ENCODE results near the gene RPL13. TPM values are rescaled to one million over a fixed set of nuclear protein-coding genes. Genes with fewer than 3 reads are reported as not detected.

Gene RPL13
- total RNA-seq, 5 donors from 2014 or later (not counting 1 experiment from before 2014, with no cell fraction given): 4,444 to 6,530 (median 5,942) TPM

- Histone ChIP-seq H3K27ac (ENCODE audit: low read length) (no peak overlapping the region), H3K4me1 (ENCODE audit: control insufficient read depth in 1 of 2, extremely low read depth in 1 of 2, insufficient read depth in 2 of 2, low read length in 2 of 2) (peaks cover 0 to under 1% of the 10 kb centered on the region in 2 experiments), H3K4me3 (ENCODE audit: control insufficient read depth in 1 of 2, extremely low read depth in 1 of 2, low read length in 1 of 2) (no peak overlapping the region), H3K27me3 (replicated peaks in 1 of 2; ENCODE audit: control insufficient read depth in 2 of 2, extremely low read depth in 1 of 2, insufficient read depth in 2 of 2, low read length in 1 of 2) (peaks cover 2 to 11% of the 10 kb centered on the region in 2 experiments), H3K9me3 (no peaks in the 10 kb centered on the region), H3K36me3 (ENCODE audit: control insufficient read depth in 2 of 2, extremely low read depth in 1 of 2, insufficient read depth in 1 of 2, low read length in 1 of 2) (no peaks in the 10 kb centered on the region)
- no peak overlapping the region for H3K4me3 Mint-ChIP-seq
- H3K4me1 Mint-ChIP-seq: no peaks in the 10 kb centered on the region
- ATAC-seq (replicated peaks in 1 of 4): no peak
- WGBS (ENCODE audit: insufficient coverage): 97% methylated on average over 28 of the region's 33 CpGs
- H3K9me3 Mint-ChIP-seq: no peaks in the 10 kb centered on the region
- ChIA-PET CTCF (no interaction called here), POLR2A (no interaction called here)
- peaks cover 0 to 8% of the 10 kb centered on the region in 2 donors for H3K27me3 Mint-ChIP-seq
- no peaks in the 10 kb centered on the region for H3K36me3 Mint-ChIP-seq
- no peak for DNase-seq
- no peak overlapping the region for H3K27ac Mint-ChIP-seq
Measured at GRCh38 chr16:89581045-89581695, 20.7 kb downstream of the RPL13 start.

DNA sequence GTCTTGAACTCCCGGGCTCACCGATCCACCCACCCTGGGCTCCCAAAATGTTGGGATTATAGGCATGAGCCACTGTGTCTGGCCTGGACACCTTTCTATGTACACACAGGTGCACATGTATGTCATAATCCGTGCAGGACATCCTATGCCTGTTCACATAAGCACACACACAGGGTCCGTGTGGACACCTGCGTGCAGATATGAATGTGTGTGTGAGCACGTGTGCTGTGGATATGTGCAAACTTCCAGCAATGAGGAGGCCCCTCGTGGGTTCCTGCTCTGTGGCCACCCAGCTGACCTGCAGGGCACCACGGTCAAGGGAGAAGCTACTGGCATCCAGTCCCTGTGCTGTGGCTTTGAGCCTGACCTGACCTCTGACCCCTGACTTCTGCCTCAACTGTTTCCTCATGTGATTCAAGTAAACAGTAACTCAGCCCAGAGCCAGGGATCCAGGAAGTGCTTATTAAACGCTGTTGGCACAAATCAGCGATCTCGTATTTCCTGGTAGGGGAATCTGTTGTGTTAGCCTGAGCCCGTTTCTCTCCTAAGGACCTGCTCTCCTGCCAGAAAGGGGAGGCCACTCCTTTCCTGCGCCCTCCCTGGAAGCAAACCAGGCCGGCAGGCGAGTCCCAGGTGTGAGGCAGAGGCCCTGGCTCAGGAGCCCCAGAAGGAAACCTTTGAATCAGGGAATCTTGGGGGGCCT lies 21.5 kb downstream of the RPL13 start:
- no peaks in the 10 kb centered on the region for H3K36me3 ChIP-seq (ENCODE audit: control insufficient read depth in 2 of 2, extremely low read depth in 1 of 2, insufficient read depth in 1 of 2, low read length in 1 of 2)
- Mint-ChIP-seq H3K4me3 (no peak overlapping the region), H3K27ac (no peak overlapping the region), H3K36me3 (no peaks in the 10 kb centered on the region), H3K4me1 (no peaks in the 10 kb centered on the region), H3K27me3 (peaks cover 0 to 7% of the 10 kb centered on the region in 2 donors), H3K9me3 (no peaks in the 10 kb centered on the region)
- H3K4me3 ChIP-seq (ENCODE audit: control insufficient read depth in 1 of 2, extremely low read depth in 1 of 2, low read length in 1 of 2): no peak overlapping the region
- ChIA-PET CTCF (no interaction called here), POLR2A (no interaction called here)
- H3K27ac ChIP-seq (ENCODE audit: low read length): no peak overlapping the region
- ATAC-seq (replicated peaks in 1 of 4) (no peak), DNase-seq (no peak)
- no peaks in the 10 kb centered on the region for H3K9me3 ChIP-seq
- peaks cover 0 to 7% of the 10 kb centered on the region in 2 experiments for H3K27me3 ChIP-seq (replicated peaks in 1 of 2; ENCODE audit: control insufficient read depth in 2 of 2, extremely low read depth in 1 of 2, insufficient read depth in 2 of 2, low read length in 1 of 2)
- WGBS (ENCODE audit: insufficient coverage): 74% methylated on average over 10 of the region's 15 CpGs
- no peaks in the 10 kb centered on the region for H3K4me1 ChIP-seq (ENCODE audit: control insufficient read depth in 1 of 2, extremely low read depth in 1 of 2, insufficient read depth in 2 of 2, low read length in 2 of 2)

- Histone ChIP-seq H3K27ac (ENCODE audit: low read length) (no peak overlapping the region), H3K36me3 (ENCODE audit: control insufficient read depth in 2 of 2, extremely low read depth in 1 of 2, insufficient read depth in 1 of 2, low read length in 1 of 2) (no peaks in the 10 kb centered on the region), H3K4me3 (ENCODE audit: control insufficient read depth in 1 of 2, extremely low read depth in 1 of 2, low read length in 1 of 2) (no peak overlapping the region), H3K9me3 (no peaks in the 10 kb centered on the region), H3K4me1 (ENCODE audit: control insufficient read depth in 1 of 2, extremely low read depth in 1 of 2, insufficient read depth in 2 of 2, low read length in 2 of 2) (no peaks in the 10 kb centered on the region), H3K27me3 (replicated peaks in 1 of 2; ENCODE audit: control insufficient read depth in 2 of 2, extremely low read depth in 1 of 2, insufficient read depth in 2 of 2, low read length in 1 of 2) (peaks cover 0 to 4% of the 10 kb centered on the region in 2 experiments)
- CTCF ChIA-PET: interaction anchor here in 1 of 2 donors (0.6 kb wide), 1 partner anchor 76 kb away, joined by 4 read pairs; no protein-coding TSS in a partner anchor
- WGBS (ENCODE audit: insufficient coverage): 95% methylated on average over 16 of the region's 19 CpGs
- Mint-ChIP-seq H3K4me1 (no peaks in the 10 kb centered on the region), H3K27me3 (peaks cover 0 to 2% of the 10 kb centered on the region in 2 donors), H3K9me3 (no peaks in the 10 kb centered on the region), H3K36me3 (no peaks in the 10 kb centered on the region), H3K4me3 (no peak overlapping the region), H3K27ac (no peak overlapping the region)
- POLR2A ChIA-PET: no interaction called here
- DNase-seq: no peak
- no peak for ATAC-seq (replicated peaks in 1 of 4)
Measured at GRCh38 chr16:89582614-89583196, 22.2 kb downstream of the RPL13 start.

DNA sequence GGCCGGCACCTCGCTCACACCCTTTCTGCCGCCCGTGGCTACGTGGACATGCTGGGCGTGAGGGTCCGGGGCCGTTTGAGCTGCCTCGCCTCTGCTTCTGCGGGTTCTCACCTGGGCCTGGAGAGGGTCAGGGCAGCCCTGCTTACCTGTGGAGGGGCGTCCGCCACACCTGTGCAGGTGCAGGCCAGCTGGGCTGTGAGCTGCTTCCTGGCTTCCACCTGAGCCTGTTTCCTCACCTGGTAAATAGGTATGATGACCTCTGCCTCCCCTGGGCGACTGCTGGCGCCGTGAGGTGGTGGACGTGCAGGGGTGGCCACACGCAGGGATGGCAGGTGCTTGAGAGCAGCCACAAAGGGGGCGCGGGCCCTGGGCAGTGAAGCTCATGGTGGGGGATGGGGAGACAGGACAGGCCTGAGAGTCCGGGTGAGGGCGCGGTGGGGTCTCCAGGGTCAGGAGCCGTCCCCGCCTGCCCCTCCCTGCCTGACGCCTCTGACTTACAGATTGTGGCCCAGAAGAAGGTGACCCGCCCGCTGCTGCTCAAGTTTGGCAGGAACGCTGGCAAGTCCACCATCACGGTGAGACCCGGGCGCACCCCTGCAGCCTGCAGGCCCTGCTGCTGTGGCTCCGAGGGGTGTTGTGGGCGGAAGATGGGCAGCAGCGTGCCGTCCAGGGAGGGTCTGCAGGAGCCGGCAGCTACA lies 22.9 kb downstream of the RPL13 start:
- ATAC-seq (replicated peaks in 1 of 4): no peak
- ChIA-PET POLR2A (no interaction called here), CTCF (interaction anchor here (0.6 kb wide), 2 partner anchors 77 to 245 kb away, joined by 4 to 6 read pairs; no protein-coding TSS in a partner anchor)
- Histone ChIP-seq H3K9me3 (no peaks in the 10 kb centered on the region), H3K4me3 (ENCODE audit: control insufficient read depth in 1 of 2, extremely low read depth in 1 of 2, low read length in 1 of 2) (no peak overlapping the region), H3K36me3 (ENCODE audit: control insufficient read depth in 2 of 2, extremely low read depth in 1 of 2, insufficient read depth in 1 of 2, low read length in 1 of 2) (no peaks in the 10 kb centered on the region), H3K27me3 (replicated peaks in 1 of 2; ENCODE audit: control insufficient read depth in 2 of 2, extremely low read depth in 1 of 2, insufficient read depth in 2 of 2, low read length in 1 of 2) (peaks cover 0 to 4% of the 10 kb centered on the region in 2 experiments), H3K4me1 (ENCODE audit: control insufficient read depth in 1 of 2, extremely low read depth in 1 of 2, insufficient read depth in 2 of 2, low read length in 2 of 2) (no peaks in the 10 kb centered on the region), H3K27ac (ENCODE audit: low read length) (no peak overlapping the region)
- no peaks in the 10 kb centered on the region for H3K4me1 Mint-ChIP-seq
- no peaks in the 10 kb centered on the region for H3K9me3 Mint-ChIP-seq
- H3K27me3 Mint-ChIP-seq: peaks cover 0 to under 1% of the 10 kb centered on the region in 2 donors
- H3K27ac Mint-ChIP-seq: no peak overlapping the region
- no peak overlapping the region for H3K4me3 Mint-ChIP-seq
- no peaks in the 10 kb centered on the region for H3K36me3 Mint-ChIP-seq
- DNase-seq: no peak
- WGBS (ENCODE audit: insufficient coverage): 92% methylated on average over 22 of the region's 36 CpGs

GRCh38 chr16:89583895-89584644 lies 23.6 kb downstream of the RPL13 start:
- Mint-ChIP-seq H3K27me3 (no peaks in the 10 kb centered on the region), H3K27ac (no peak overlapping the region), H3K9me3 (no peaks in the 10 kb centered on the region), H3K36me3 (no peaks in the 10 kb centered on the region), H3K4me1 (no peaks in the 10 kb centered on the region), H3K4me3 (no peak overlapping the region)
- DNase-seq (no peak), ATAC-seq (replicated peaks in 1 of 4) (no peak)
- Histone ChIP-seq H3K27ac (ENCODE audit: low read length) (no peak overlapping the region), H3K27me3 (replicated peaks in 1 of 2; ENCODE audit: control insufficient read depth in 2 of 2, extremely low read depth in 1 of 2, insufficient read depth in 2 of 2, low read length in 1 of 2) (peaks cover 0 to 4% of the 10 kb centered on the region in 2 experiments), H3K36me3 (ENCODE audit: control insufficient read depth in 2 of 2, extremely low read depth in 1 of 2, insufficient read depth in 1 of 2, low read length in 1 of 2) (no peaks in the 10 kb centered on the region), H3K4me3 (ENCODE audit: control insufficient read depth in 1 of 2, extremely low read depth in 1 of 2, low read length in 1 of 2) (no peak overlapping the region), H3K4me1 (ENCODE audit: control insufficient read depth in 1 of 2, extremely low read depth in 1 of 2, insufficient read depth in 2 of 2, low read length in 2 of 2) (no peaks in the 10 kb centered on the region), H3K9me3 (no peaks in the 10 kb centered on the region)
- 96% methylated on average over 37 of the region's 49 CpGs for WGBS (ENCODE audit: insufficient coverage)
- POLR2A ChIA-PET: interaction anchor here in 1 of 2 donors (0.6 kb wide), 1 partner anchor 9 kb away, joined by 19 read pairs; no protein-coding TSS in a partner anchor
- CTCF ChIA-PET: interaction anchor here in 1 of 2 donors (0.6 kb wide), 1 partner anchor 246 kb away, joined by 6 read pairs; no protein-coding TSS in a partner anchor

Data from T-cell (primary cell).